Epithelial cell of proximal tubule (primary cell): Measurements from ENCODE around the gene MAGI1. TPM values are rescaled to one million over a fixed set of nuclear protein-coding genes. Genes with fewer than 3 reads are reported as not detected.
A peak's percentile ranks its signal among the peaks of the same experiment; 100 is the strongest.

Experiments used
- DNase-seq: peaks from one replicate; pipeline ENCODE4 v3.0.0-alpha.2; 2011; ENCODE audit warnings: low read depth
- H3K4me3 ChIP-seq: 2 replicates; pipeline ENCODE4 v1.5.1; 2011; ENCODE audit warnings: low read depth, mild to moderate bottlenecking, low read length
- total RNA-seq: library from RNA; depleted of rRNA; stranded (reverse); fragments of >200 nt; gene quantifications from 2 replicates; pipeline ENCODE4 v1.2.3, GENCODE V29; 2015
- TF ChIP-seq, protein P1 (sequence below): conservative IDR thresholded peaks from 2 replicates; pipeline ENCODE4 v1.5.1; 2012; ENCODE audit warnings: low read depth, mild to moderate bottlenecking, low read length

The MAGI1 gene
- total RNA-seq, 1 donor from 2014 or later: 9.6 TPM

GRCh38 chr3:65484964-65485363 is 553.8 kb downstream of the MAGI1 start:
- peak; percentile 35 for DNase-seq
- TF ChIP-seq, protein P1, sequence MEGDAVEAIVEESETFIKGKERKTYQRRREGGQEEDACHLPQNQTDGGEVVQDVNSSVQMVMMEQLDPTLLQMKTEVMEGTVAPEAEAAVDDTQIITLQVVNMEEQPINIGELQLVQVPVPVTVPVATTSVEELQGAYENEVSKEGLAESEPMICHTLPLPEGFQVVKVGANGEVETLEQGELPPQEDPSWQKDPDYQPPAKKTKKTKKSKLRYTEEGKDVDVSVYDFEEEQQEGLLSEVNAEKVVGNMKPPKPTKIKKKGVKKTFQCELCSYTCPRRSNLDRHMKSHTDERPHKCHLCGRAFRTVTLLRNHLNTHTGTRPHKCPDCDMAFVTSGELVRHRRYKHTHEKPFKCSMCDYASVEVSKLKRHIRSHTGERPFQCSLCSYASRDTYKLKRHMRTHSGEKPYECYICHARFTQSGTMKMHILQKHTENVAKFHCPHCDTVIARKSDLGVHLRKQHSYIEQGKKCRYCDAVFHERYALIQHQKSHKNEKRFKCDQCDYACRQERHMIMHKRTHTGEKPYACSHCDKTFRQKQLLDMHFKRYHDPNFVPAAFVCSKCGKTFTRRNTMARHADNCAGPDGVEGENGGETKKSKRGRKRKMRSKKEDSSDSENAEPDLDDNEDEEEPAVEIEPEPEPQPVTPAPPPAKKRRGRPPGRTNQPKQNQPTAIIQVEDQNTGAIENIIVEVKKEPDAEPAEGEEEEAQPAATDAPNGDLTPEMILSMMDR: no peak
- no peak overlapping the region for H3K4me3 ChIP-seq

- TF ChIP-seq, protein P1: no peak
- DNase-seq: no peak
- no peak overlapping the region for H3K4me3 ChIP-seq
Measured at GRCh38 chr3:65483480-65483879, 555.2 kb downstream of the MAGI1 start.

DNA sequence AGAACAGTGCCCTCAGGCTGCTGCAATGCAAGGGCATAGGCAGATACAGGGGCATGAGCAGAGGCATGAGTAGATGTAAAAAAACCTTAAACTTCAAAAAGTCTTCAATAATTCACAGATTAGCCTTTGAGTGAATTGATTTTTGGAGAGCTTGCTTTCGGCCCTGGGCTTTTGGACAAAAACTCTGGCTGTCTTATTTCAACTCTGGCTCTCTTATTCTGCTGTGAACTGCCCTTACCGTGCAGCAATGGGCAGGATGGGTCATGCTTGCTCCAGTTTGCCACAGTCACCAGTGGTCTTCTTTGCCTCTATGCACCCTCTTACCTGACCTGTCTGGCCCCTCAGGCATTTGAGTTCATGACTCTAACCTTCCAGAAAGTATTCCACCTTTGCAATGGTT is 555.7 kb downstream of the MAGI1 start:
- TF ChIP-seq, protein P1: no peak
- H3K4me3 ChIP-seq: no peak overlapping the region
- DNase-seq: no peak

GRCh38 chr3:65481085-65481484 is 557.6 kb downstream of the MAGI1 start:
- H3K4me3 ChIP-seq: no peak overlapping the region
- TF ChIP-seq, protein P1: no peak
- DNase-seq: no peak

DNA sequence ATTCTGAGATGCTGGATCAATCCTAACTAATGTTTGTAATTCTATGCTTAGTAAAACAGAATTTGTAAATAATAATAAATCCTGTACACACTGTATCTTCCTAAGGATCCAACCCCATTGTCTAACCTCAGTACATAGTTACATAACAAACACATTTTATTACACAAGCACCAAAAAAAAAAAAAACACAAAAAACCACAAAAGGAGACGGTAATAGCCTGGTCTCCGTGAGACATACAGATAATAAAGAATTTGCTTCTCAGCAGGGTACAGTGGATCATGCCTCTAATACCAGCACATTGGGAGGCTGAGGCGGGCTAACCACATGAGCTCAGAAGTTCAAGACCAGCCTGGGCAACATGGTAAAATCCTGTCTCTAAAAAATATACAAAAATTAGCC is 558.7 kb downstream of the MAGI1 start:
- DNase-seq: no peak
- TF ChIP-seq, protein P1: no peak
- no peak overlapping the region for H3K4me3 ChIP-seq

DNA sequence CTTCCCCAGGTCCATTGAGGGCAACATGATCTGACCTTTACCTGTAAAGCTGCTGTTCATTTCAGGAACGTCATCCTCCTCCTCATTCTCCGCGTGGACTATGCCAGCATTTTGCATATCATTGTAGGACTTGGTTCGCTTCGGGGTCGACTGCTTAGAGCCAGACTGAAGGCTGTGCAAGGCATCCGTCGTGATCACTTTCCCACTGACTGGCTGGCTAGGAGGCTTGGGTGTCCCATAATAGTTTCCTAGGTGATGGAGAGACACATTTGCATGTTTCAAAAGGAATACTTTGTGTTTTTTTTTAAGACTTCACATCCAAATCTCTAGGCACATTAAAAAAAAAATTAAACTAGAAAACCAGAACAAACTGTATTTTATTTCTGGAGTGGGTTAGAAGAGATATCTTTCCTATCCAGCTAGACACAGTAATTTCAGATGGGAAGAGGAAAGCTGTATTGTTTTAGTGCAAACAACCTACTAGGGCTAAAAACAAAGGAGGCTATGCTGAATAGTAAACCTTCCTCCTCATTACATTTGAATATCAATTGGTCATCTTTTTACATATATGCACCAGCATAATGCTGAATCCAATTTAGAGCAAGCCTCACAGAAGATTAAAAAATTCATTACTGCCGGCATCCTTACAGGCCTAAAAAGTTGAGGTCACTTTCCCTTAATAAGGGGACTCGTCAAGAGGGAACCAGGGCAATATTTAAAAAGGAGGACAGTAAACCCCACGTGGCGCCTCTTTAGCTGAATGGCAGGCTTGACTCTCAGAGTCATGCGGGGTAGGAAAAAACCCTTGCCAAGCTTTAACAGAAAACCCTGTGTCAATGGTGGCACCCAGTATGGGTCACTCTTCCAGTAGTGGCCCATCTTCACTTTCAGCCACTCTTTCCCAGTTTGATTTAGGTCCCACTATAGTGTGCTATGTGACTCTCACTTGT is 559.9 kb downstream of the MAGI1 start:
- no peak overlapping the region for H3K4me3 ChIP-seq
- TF ChIP-seq, protein P1: no peak

GRCh38 chr3:65473736-65474135 is 565.0 kb downstream of the MAGI1 start:
- no peak for DNase-seq
- no peak overlapping the region for H3K4me3 ChIP-seq
- TF ChIP-seq, protein P1: no peak

More for the DNA sequence above, 559.9 kb downstream of the MAGI1 start:
- no peak for DNase-seq
